HepG2 (cell line): Measurements from ENCODE around the gene INAFM1. TPM values are rescaled to one million over a fixed set of nuclear protein-coding genes. Genes with fewer than 3 reads are reported as not detected.

Source experiments
- ATAD3A ChIP-seq: sonication (generic); formaldehyde crosslinking; IDR thresholded peaks from 2 replicates; pipeline ENCODE4 v1.4.0; 2020; ENCODE audit warnings: missing genetic modification reagents
- BRD4 ChIP-seq: sonication (generic); formaldehyde crosslinking; IDR thresholded peaks from 2 replicates; pipeline ENCODE4 v1.4.0; 2020; ENCODE audit warnings: missing genetic modification reagents
- CHD2 ChIP-seq: IDR thresholded peaks from 2 replicates; pipeline ENCODE4 v1.6.1; 2011; ENCODE audit warnings: low read depth, low read length, improper control_type of control experiment
- DPF2 ChIP-seq: sonication (generic); formaldehyde crosslinking; IDR thresholded peaks from 2 replicates; pipeline ENCODE4 v1.4.0; 2020; ENCODE audit warnings: mild to moderate bottlenecking, low read depth, missing genetic modification reagents, borderline replicate concordance
- NFRKB ChIP-seq: fragments of 450-650 bp; IDR thresholded peaks from 2 replicates; pipeline ENCODE4 v1.6.1; 2017
- NKX3-1 ChIP-seq: sonication (generic); formaldehyde crosslinking; IDR thresholded peaks from 2 replicates; pipeline ENCODE4 v1.5.0; 2020; ENCODE audit warnings: missing genetic modification reagents
- NONO ChIP-seq, 2 experiments: fragments of 450-650 bp in 1 of 2; sonication (generic) in 1 of 2; formaldehyde crosslinking in 1 of 2; IDR thresholded peaks in 1 of 2; conservative IDR thresholded peaks in 1 of 2; 2 replicates each; pipeline versions ENCODE4 v1.6.1 to v1.8.0; 2017 to 2022; ENCODE audit warnings: mild to moderate bottlenecking in 1 of 2, missing genetic modification reagents in 1 of 2, moderate library complexity in 1 of 2
- NRL ChIP-seq: sonication (generic); formaldehyde crosslinking; IDR thresholded peaks from 2 replicates; pipeline ENCODE4 v1.5.0; 2020; ENCODE audit warnings: missing genetic modification reagents, mild to moderate bottlenecking, moderate library complexity, borderline replicate concordance
- SMARCE1 ChIP-seq: fragments of 450-650 bp; IDR thresholded peaks from 2 replicates; pipeline ENCODE4 v1.6.1; 2017; ENCODE audit warnings: borderline replicate concordance
- SRSF9 ChIP-seq: fragments of 200-400 bp; formaldehyde crosslinking; IDR thresholded peaks from 2 replicates; pipeline ENCODE4 v1.6.1; 2018; ENCODE audit warnings: borderline replicate concordance, mild to moderate bottlenecking, low read depth, low read length; ENCODE audit not compliant: insufficient read depth, poor library complexity, severe bottlenecking
- SRY ChIP-seq: sonication (generic); formaldehyde crosslinking; IDR thresholded peaks from 2 replicates; pipeline ENCODE4 v1.8.0; 2022; ENCODE audit warnings: mild to moderate bottlenecking, missing genetic modification reagents
- TBX2 ChIP-seq: sonication (generic); formaldehyde crosslinking; IDR thresholded peaks from 2 replicates; pipeline ENCODE4 v1.5.0; 2020; ENCODE audit warnings: missing genetic modification reagents, mild to moderate bottlenecking, borderline replicate concordance
- TFE3 ChIP-seq: IDR thresholded peaks from 2 replicates; pipeline ENCODE4 v1.6.1; 2016
- THAP11 ChIP-seq: IDR thresholded peaks from 2 replicates; pipeline ENCODE4 v1.6.1; 2016; ENCODE audit warnings: missing biosample characterization, missing genetic modification reagents
- THRA ChIP-seq: sonication (generic); formaldehyde crosslinking; IDR thresholded peaks from 2 replicates; pipeline ENCODE4 v1.4.0; 2020; ENCODE audit warnings: missing genetic modification reagents, borderline replicate concordance
- YEATS2 ChIP-seq: sonication (generic); formaldehyde crosslinking; IDR thresholded peaks from 2 replicates; pipeline ENCODE4 v1.4.0; 2020; ENCODE audit warnings: missing genetic modification reagents, borderline replicate concordance
- ZBTB42 ChIP-seq: sonication (generic); formaldehyde crosslinking; IDR thresholded peaks from 2 replicates; pipeline ENCODE4 v1.5.0; 2020; ENCODE audit warnings: mild to moderate bottlenecking, missing genetic modification reagents
- ZIK1 ChIP-seq: sonication (generic); formaldehyde crosslinking; IDR thresholded peaks from 2 replicates; pipeline ENCODE4 v1.5.0; 2020; ENCODE audit warnings: mild to moderate bottlenecking, low read depth, missing genetic modification reagents, borderline replicate concordance
- ZNF232 ChIP-seq: sonication (generic); formaldehyde crosslinking; IDR thresholded peaks from 2 replicates; pipeline ENCODE4 v1.4.0; 2020; ENCODE audit warnings: missing genetic modification reagents, borderline replicate concordance
- ZNF589 ChIP-seq: sonication (generic); formaldehyde crosslinking; conservative IDR thresholded peaks from 2 replicates; pipeline ENCODE4 v1.8.0; 2022; ENCODE audit warnings: mild to moderate bottlenecking, moderate library complexity, missing genetic modification reagents
- ZNF619 ChIP-seq: sonication (generic); formaldehyde crosslinking; IDR thresholded peaks from 2 replicates; pipeline ENCODE4 v1.4.0; 2020; ENCODE audit warnings: mild to moderate bottlenecking, missing genetic modification reagents
- ZNF777 ChIP-seq: sonication (generic); formaldehyde crosslinking; IDR thresholded peaks from 2 replicates; pipeline ENCODE4 v1.4.0; 2020; ENCODE audit warnings: missing genetic modification reagents
- ZSCAN31 ChIP-seq: sonication (generic); formaldehyde crosslinking; IDR thresholded peaks from 2 replicates; pipeline ENCODE4 v1.5.0; 2020; ENCODE audit warnings: low read depth, mild to moderate bottlenecking, missing genetic modification reagents
- polyA plus RNA-seq, 8 experiments: library from polyadenylated mRNA; depleted of rRNA in 3 of 8; stranded (reverse) in 7 of 8; unstranded in 1 of 8; fragments of >200 nt; fragmentation: Illumina TruSeq in 4 of 8; extraction: Trizol in 4 of 8; gene quantifications; 2 replicates each; pipeline versions ENCODE4 v1.2.1 to v1.2.3, GENCODE V29; 2011 to 2016; ENCODE audit warnings: low read depth in 4 of 8, missing spikeins in 1 of 8, mixed read lengths in 1 of 8; ENCODE audit not compliant: insufficient read depth in 1 of 8
- total RNA-seq, 5 experiments: library from RNA; depleted of rRNA; stranded (reverse); fragments of >200 nt; fragmentation: Illumina TruSeq; extraction: Trizol; gene quantifications; 2 replicates each; pipeline ENCODE4 v1.2.3, GENCODE V29; 2016; ENCODE audit warnings: low read depth in 1 of 5
- TF ChIP-seq, protein P1 (sequence below): sonication (generic); formaldehyde crosslinking; IDR thresholded peaks from 2 replicates; pipeline ENCODE4 v1.8.1; 2022; ENCODE audit warnings: mild to moderate bottlenecking, missing genetic modification reagents
- TF ChIP-seq, protein P2 (sequence below): sonication (generic); formaldehyde crosslinking; IDR thresholded peaks from 2 replicates; pipeline ENCODE4 v1.5.1; 2020; ENCODE audit warnings: missing genetic modification reagents, mild to moderate bottlenecking, borderline replicate concordance

The INAFM1 gene
- total and polyA plus RNA-seq, 2 of the 13 experiments (the other 11 are each of a cell fraction or from before 2014, with no cell fraction given): 0.88 to 1.9 TPM

- TF ChIP-seq THRA (CRISPR knock-in tag): no peak
- peak; percentile 65; the same call in 1 of the 2 replicates for TF ChIP-seq ZNF589 (CRISPR knock-in tag)
- peak; percentile 86; the same call in 1 of the 2 replicates for TF ChIP-seq ZNF232 (CRISPR knock-in tag)
- TF ChIP-seq BRD4 (CRISPR knock-in tag): peak; percentile 86
- no peak for TF ChIP-seq SRSF9
- peak; percentile 44; the same call in 1 of the 2 replicates for TF ChIP-seq THAP11 (CRISPR knock-in tag)
- TF ChIP-seq TBX2 (CRISPR knock-in tag): peak; percentile 82
- peak; percentile 66; the same call in 1 of the 2 replicates for TF ChIP-seq ZNF777
- TF ChIP-seq ATAD3A (CRISPR knock-in tag): no peak
- no peak for TF ChIP-seq ZIK1 (CRISPR knock-in tag)
- TF ChIP-seq NKX3-1: 0 out of 2 replicates have a peak, but pooled peaks have one; percentile 59
- TF ChIP-seq NONO (IDR thresholded peaks at IDR 0.05): no peak
- peak; percentile 90 for TF ChIP-seq NONO (CRISPR knock-in tag; conservative IDR thresholded peaks at IDR 0.05)
- no peak for TF ChIP-seq NFRKB
- no peak for TF ChIP-seq ZBTB42
- TF ChIP-seq ZSCAN31 (CRISPR knock-in tag): peak; percentile 31; the same call in 1 of the 2 replicates
- TF ChIP-seq, protein P1, sequence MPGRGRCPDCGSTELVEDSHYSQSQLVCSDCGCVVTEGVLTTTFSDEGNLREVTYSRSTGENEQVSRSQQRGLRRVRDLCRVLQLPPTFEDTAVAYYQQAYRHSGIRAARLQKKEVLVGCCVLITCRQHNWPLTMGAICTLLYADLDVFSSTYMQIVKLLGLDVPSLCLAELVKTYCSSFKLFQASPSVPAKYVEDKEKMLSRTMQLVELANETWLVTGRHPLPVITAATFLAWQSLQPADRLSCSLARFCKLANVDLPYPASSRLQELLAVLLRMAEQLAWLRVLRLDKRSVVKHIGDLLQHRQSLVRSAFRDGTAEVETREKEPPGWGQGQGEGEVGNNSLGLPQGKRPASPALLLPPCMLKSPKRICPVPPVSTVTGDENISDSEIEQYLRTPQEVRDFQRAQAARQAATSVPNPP (CRISPR knock-in tag): no peak
- no peak for TF ChIP-seq SMARCE1
- peak; percentile 22; the same call in 1 of the 2 replicates for TF ChIP-seq YEATS2 (CRISPR knock-in tag)
- peak; percentile 83 for TF ChIP-seq TFE3 (CRISPR knock-in tag)
- TF ChIP-seq, protein P2, sequence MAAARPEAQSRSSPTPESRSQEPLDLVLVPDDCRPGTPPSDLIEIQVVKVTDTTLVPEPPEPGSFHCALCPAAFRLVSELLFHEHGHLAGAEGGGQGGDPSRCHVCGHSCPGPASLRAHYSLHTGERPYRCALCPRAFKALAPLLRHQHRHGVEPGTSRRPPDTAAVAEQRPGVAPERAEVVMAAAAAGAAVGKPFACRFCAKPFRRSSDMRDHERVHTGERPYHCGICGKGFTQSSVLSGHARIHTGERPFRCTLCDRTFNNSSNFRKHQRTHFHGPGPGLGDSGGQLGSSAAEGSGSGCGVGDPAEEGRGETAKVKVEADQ (CRISPR knock-in tag): no peak; the same call in 1 of the 2 replicates
- TF ChIP-seq ZNF619 (CRISPR knock-in tag): no peak
- no peak for TF ChIP-seq SRY (CRISPR knock-in tag)
- TF ChIP-seq NRL: no peak; the same call in 1 of the 2 replicates
- 0 out of 2 replicates have a peak, but pooled peaks have one; percentile 33 for TF ChIP-seq DPF2 (CRISPR knock-in tag)
- no peak for TF ChIP-seq CHD2
These were observed 43.2 kb upstream of the INAFM1 start (continued) for GRCh38 chr19:47231215-47232054.
